Urinary bladder (tissue), 4 donors: Measurements from ENCODE around the gene POLD3. TPM values are rescaled to one million over a fixed set of nuclear protein-coding genes. Genes with fewer than 3 reads are reported as not detected.

ENCODE experiments used
- DNase-seq: peaks from one replicate; pipeline ENCODE4 v3.0.0-alpha.2; 2015; ENCODE audit errors: extremely low spot score
- H3K27ac ChIP-seq: one replicate; pipeline ENCODE4 v1.5.1; 2013; ENCODE audit warnings: low read depth, mild to moderate bottlenecking, moderate library complexity
- H3K36me3 ChIP-seq: one replicate; pipeline ENCODE4 v1.6.1; 2013; ENCODE audit warnings: mild to moderate bottlenecking, moderate library complexity; ENCODE audit not compliant: insufficient read depth
- H3K4me1 ChIP-seq: one replicate; pipeline ENCODE4 v1.6.1; 2013; ENCODE audit warnings: mild to moderate bottlenecking, moderate library complexity; ENCODE audit not compliant: insufficient read depth
- H3K4me3 ChIP-seq: one replicate; pipeline ENCODE4 v1.5.1; 2013; ENCODE audit warnings: low read depth, low read length
- WGBS: extraction: QIAGEN DNeasy Blood & Tissue Kit; methylation state at CpG from one replicate; pipeline ENCODE4 v1.1.7; 2013; 5-methylcytosine and 5-hydroxymethylcytosine counted together
- polyA plus RNA-seq: library from polyadenylated mRNA; stranded (reverse); fragments of 200-250 nt; gene quantifications from one replicate; pipeline ENCODE4 v1.2.3, GENCODE V29; 2013
- total RNA-seq: library from RNA; depleted of rRNA; stranded (reverse); fragments of >200 nt; gene quantifications from one replicate; pipeline ENCODE4 v1.2.3, GENCODE V29; 2014
- donor health status: healthy with polysubstance abuse.
- donor health status: healthy.

The POLD3 gene
- total and polyA plus RNA-seq, 2 donors = 15.9 to 25.5 TPM

DNA sequence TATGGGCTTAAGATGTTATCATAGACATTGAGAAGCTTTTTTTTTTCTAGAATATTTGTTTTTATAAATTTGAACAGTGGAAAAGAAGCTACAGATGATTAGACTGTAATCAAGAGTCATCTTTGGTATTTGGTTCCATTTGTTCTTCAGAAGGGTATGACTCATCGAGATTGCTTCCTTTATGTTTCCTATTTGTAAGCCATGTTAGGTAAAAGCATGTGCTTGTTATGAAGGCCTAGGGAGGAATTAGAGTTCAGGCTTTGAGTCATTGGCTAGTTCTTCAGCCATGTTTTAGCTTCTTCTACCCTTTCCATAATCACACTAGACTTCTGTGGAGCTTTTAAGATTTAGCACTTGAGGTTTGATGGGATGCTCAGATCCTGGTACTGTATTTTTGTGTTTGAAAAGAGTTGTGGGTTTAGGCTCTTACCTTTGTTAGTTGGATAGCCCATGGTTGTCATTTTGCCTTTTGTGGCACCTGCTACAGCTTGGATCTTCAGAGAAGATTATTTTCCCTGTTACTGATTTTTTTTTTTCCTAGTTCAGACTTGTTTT lies 44.3 kb downstream of the POLD3 start:
- Histone ChIP-seq H3K36me3 (no peaks in the 10 kb centered on the region), H3K4me1 (no peaks in the 10 kb centered on the region), H3K4me3 (no peak overlapping the region), H3K27ac (no peak overlapping the region)
- 66% methylated on average over 1 of the region's 1 CpG for WGBS
- DNase-seq = no peak

DNA sequence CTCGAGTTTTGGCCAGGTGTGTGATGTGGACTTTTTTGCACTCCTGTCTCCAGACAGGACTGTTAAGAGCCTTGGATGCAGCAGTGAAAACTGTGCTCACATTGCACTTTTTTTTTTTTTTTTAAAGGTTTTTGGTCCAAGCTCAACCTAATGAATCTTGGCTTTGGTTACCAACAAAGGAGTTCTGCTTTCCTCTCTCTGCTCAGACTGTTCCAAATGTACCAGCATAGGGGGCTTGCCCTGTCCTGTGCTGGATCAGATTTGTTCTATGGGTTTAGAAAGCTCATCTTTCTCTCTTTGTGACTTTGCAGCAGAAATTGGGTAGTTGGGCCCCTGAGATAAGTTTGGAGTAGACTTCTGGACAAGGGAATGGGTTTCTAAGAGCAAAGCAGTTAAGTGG lies 45.3 kb downstream of the POLD3 start:
- H3K4me1 ChIP-seq = no peaks in the 10 kb centered on the region
- 69% methylated on average over 1 of the region's 1 CpG for WGBS
- H3K27ac ChIP-seq = no peak overlapping the region

DNA sequence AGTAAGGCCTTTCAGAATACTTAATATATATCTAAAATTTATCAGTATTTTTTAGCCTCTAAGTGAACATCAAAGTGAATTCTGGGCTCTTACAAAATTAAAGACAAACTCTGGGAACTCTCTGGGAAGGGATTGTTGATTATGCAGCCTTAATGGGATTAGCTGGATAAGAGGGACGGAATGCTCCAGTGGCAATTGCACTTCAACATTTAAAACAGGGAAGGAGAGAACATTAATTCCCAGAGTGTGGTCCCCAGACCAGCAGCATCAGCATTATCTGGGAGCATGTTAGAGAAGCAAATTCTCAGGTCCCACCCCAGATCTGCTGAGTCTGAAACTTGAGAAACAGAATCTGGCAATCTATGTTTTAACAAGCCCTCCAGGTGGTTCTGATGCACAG lies 46.5 kb downstream of the POLD3 start:
- H3K4me1 ChIP-seq = no peaks in the 10 kb centered on the region
- DNase-seq = no peak
- H3K36me3 ChIP-seq = no peaks in the 10 kb centered on the region
- no peak overlapping the region for H3K27ac ChIP-seq
- WGBS = 44% methylated on average over 1 of the region's 1 CpG
- H3K4me3 ChIP-seq = no peak overlapping the region

More for the DNA sequence above, 45.3 kb downstream of the POLD3 start:
- H3K4me3 ChIP-seq = no peak overlapping the region
- DNase-seq = no peak
- H3K36me3 ChIP-seq = no peaks in the 10 kb centered on the region

GRCh38 chr11:74639533-74639932 lies 47.2 kb downstream of the POLD3 start:
- WGBS = 60% methylated on average over 5 of the region's 5 CpGs
- no peaks in the 10 kb centered on the region for H3K4me1 ChIP-seq
- no peak overlapping the region for H3K27ac ChIP-seq
- no peak for DNase-seq
- H3K4me3 ChIP-seq = no peak overlapping the region
- H3K36me3 ChIP-seq = no peaks in the 10 kb centered on the region

DNA sequence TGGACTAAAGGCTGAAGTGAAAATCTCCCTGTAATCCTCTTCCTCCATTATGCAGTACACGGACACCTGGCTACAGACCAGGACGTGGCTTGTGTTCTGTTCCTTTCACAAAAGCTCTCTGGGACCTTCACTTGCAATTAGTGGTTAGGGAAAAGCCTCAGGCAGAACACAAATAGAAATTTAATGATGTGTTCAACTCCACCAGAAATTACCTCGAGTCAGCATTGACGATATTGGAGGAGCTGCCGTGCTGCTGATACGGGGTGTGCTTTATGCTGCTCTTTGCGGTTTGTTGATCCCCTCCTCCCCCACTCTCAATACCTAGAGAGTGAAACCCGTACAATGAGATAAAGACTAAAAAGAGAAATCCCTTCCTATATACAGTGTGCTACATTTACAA lies 48.9 kb downstream of the POLD3 start:
- Histone ChIP-seq H3K4me3 (no peak overlapping the region), H3K27ac (no peak overlapping the region), H3K4me1 (no peaks in the 10 kb centered on the region), H3K36me3 (no peaks in the 10 kb centered on the region)
- WGBS = 60% methylated on average over 8 of the region's 8 CpGs
- no peak for DNase-seq

DNA sequence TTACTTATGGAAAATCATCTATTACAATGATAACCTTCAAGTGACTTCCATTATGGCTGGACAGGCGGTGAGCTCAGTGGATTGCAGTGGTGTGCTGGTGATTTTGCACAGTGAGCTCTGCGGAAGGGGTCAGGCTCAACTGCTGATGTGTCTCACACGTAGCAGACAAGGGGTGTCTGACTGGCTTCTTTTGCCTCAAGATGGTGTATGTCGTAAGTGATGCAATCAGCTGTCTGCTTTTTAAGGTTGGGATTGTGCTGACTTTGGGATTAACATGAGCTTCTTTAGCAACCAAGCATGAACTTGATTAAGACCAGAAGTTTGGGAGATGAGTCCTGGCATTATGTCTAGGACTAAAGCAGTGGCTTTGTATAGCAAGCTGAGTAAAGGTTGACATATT lies 49.5 kb downstream of the POLD3 start:
- DNase-seq = no peak
- WGBS = 83% methylated on average over 4 of the region's 4 CpGs
- no peaks in the 10 kb centered on the region for H3K4me1 ChIP-seq
- H3K36me3 ChIP-seq = no peaks in the 10 kb centered on the region
- H3K27ac ChIP-seq = no peak overlapping the region
- H3K4me3 ChIP-seq = no peak overlapping the region

GRCh38 chr11:74642912-74643311 lies 50.5 kb downstream of the POLD3 start:
- Histone ChIP-seq H3K36me3 (no peaks in the 10 kb centered on the region), H3K4me3 (no peak overlapping the region), H3K4me1 (no peaks in the 10 kb centered on the region), H3K27ac (no peak overlapping the region)
- no peak for DNase-seq
- 96% methylated on average over 5 of the region's 5 CpGs for WGBS

- H3K27ac ChIP-seq = no peak overlapping the region
- no peak for DNase-seq
- WGBS = 37% methylated on average over 4 of the region's 4 CpGs
- H3K36me3 ChIP-seq = no peaks in the 10 kb centered on the region
- no peak overlapping the region for H3K4me3 ChIP-seq
- H3K4me1 ChIP-seq = no peaks in the 10 kb centered on the region
Measured at GRCh38 chr11:74644081-74644480, 51.7 kb downstream of the POLD3 start.

GRCh38 chr11:74646215-74646614 lies 53.8 kb downstream of the POLD3 start:
- WGBS = 59% methylated on average over 4 of the region's 4 CpGs
- H3K27ac ChIP-seq = no peak overlapping the region
- H3K4me3 ChIP-seq = no peak overlapping the region
- H3K36me3 ChIP-seq = no peaks in the 10 kb centered on the region
- DNase-seq = no peak
- H3K4me1 ChIP-seq = no peaks in the 10 kb centered on the region

DNA sequence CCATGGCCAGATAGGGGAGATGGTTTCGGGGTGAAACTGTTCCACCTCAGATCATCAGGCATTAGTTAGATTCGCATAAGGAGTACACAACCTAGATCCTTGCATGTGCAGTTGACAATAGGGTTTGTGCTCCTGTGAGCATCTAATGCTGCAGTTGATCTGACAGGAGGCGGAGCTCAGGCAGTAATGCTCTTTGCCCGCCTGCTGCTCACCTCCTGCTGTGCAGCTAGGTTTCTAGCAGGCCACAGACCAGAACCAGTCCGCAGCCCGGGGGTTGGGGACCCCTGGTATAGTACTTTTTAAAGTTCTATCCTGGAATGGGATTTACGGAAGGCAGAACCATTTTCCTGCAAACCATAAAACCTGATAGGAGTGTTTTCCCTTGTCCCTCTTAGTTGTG lies 54.6 kb downstream of the POLD3 start:
- Histone ChIP-seq H3K27ac (no peak overlapping the region), H3K4me1 (no peaks in the 10 kb centered on the region), H3K36me3 (no peaks in the 10 kb centered on the region), H3K4me3 (no peak overlapping the region)
- DNase-seq = no peak
- WGBS = 88% methylated on average over 7 of the region's 7 CpGs

- no peaks in the 10 kb centered on the region for H3K36me3 ChIP-seq
- H3K4me1 ChIP-seq = no peaks in the 10 kb centered on the region
- no peak overlapping the region for H3K4me3 ChIP-seq
- no peak overlapping the region for H3K27ac ChIP-seq
- DNase-seq = no peak
Measured at GRCh38 chr11:74647404-74647803, 55.0 kb downstream of the POLD3 start.

- 61% methylated on average over 3 of the region's 3 CpGs for WGBS
Measured at GRCh38 chr11:74647831-74648230, 55.4 kb downstream of the POLD3 start.

DNA sequence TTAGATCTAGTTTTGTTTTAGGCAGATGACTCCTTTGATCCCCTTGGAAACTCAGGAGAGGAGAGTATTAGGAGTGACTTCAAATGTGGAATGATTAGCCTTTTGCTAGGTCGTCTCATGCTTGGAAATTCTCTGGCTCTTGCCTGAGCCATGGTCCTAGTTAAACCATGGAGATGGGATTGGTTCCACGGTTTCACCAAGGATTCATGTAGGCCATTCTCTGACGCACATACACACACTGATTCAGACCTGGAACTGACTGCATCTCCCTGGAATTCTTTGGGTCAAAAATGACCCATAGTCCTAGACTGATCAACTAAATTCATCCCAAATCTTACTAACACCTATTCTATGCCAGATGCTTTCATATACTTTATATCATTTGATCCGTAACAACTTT lies 56.5 kb downstream of the POLD3 start:
- no peak for DNase-seq
- H3K27ac ChIP-seq = no peak overlapping the region
- 86% methylated on average over 4 of the region's 4 CpGs for WGBS
- H3K4me1 ChIP-seq = no peaks in the 10 kb centered on the region
- no peaks in the 10 kb centered on the region for H3K36me3 ChIP-seq
- H3K4me3 ChIP-seq = no peak overlapping the region

More at GRCh38 chr11:74647831-74648230, 55.4 kb downstream of the POLD3 start:
- Histone ChIP-seq H3K4me1 (no peaks in the 10 kb centered on the region), H3K4me3 (no peak overlapping the region), H3K36me3 (no peaks in the 10 kb centered on the region), H3K27ac (no peak overlapping the region)
- no peak for DNase-seq

- no peaks in the 10 kb centered on the region for H3K36me3 ChIP-seq
- H3K4me3 ChIP-seq = no peak overlapping the region
- no peak for DNase-seq
- H3K27ac ChIP-seq = no peak overlapping the region
- 49% methylated on average over 2 of the region's 2 CpGs for WGBS
- no peaks in the 10 kb centered on the region for H3K4me1 ChIP-seq
Measured at GRCh38 chr11:74650498-74650897, 58.1 kb downstream of the POLD3 start.

- Histone ChIP-seq H3K4me1 (no peaks in the 10 kb centered on the region), H3K4me3 (no peak overlapping the region), H3K36me3 (no peaks in the 10 kb centered on the region), H3K27ac (no peak overlapping the region)
- WGBS = 98% methylated on average over 5 of the region's 5 CpGs
- no peak for DNase-seq
Measured at GRCh38 chr11:74654976-74655375, 62.6 kb downstream of the POLD3 start.
